OCI-LY1 (cell line): ENCODE results near the gene SPPL3.

Experiments
- EZH2 ChIP-seq: fragments of 200-600 bp; sonication (generic), shearing (Covaris generic); IDR thresholded peaks from 2 replicates; pipeline ENCODE4 v1.8.0; 2017; ENCODE audit warnings: borderline replicate concordance, mixed run types, mild to moderate bottlenecking, antibody characterized with exemption, low read length, moderate library complexity, mixed read lengths
- TF ChIP-seq, protein P1 (sequence below): fragments of 200-600 bp; sonication (generic), shearing (Covaris generic); IDR thresholded peaks from 2 replicates; pipeline ENCODE4 v1.5.1; 2017; ENCODE audit warnings: mild to moderate bottlenecking, antibody characterized with exemption, low read length, moderate library complexity, mixed read lengths

DNA sequence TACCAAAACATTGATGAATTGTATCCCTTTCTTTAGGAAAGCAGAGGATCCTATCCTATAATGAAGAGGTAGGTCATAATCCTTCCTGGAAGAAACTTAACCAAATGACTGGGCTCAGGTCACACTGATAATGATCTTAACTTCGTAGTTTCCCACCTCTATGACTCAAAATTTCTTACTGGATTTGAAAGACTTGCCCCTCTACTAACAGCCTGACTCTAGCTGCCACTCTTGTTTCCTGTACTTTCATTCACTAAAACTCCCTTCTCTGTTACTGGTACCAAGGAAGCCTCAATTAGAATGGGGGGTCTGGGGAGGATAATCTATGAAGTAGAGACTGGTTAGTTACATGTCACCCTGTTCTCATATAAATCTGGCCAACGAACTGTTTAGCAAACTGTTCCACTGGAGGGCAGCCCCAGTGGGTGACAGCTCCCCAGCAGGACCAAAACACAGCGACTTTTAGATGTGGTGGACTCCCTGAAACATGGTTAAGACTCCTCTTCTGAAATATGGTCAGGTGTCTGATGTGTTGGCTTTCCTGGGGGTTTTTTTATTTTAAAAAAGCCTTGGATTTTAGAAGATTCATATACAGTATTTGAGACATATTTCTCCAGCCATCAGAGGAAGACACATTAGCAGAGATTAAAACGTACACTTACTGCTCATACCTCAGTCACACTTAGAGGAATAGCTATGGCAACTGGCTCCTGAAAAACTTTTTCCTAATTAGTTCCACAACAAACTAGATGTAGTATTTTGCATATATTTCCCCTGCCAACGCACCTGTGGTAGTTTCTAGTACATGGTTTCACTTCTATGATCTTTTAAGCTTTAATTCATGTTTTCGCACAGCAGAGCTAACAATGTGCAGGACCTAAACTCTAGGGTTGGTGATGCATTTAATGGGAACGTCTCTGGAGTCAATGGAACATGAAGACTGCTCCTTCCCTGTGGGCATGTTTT lies 106.2 kb downstream of the SPPL3 start:
- TF ChIP-seq, protein P1, sequence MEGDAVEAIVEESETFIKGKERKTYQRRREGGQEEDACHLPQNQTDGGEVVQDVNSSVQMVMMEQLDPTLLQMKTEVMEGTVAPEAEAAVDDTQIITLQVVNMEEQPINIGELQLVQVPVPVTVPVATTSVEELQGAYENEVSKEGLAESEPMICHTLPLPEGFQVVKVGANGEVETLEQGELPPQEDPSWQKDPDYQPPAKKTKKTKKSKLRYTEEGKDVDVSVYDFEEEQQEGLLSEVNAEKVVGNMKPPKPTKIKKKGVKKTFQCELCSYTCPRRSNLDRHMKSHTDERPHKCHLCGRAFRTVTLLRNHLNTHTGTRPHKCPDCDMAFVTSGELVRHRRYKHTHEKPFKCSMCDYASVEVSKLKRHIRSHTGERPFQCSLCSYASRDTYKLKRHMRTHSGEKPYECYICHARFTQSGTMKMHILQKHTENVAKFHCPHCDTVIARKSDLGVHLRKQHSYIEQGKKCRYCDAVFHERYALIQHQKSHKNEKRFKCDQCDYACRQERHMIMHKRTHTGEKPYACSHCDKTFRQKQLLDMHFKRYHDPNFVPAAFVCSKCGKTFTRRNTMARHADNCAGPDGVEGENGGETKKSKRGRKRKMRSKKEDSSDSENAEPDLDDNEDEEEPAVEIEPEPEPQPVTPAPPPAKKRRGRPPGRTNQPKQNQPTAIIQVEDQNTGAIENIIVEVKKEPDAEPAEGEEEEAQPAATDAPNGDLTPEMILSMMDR, result peak; percentile 24; the same call in 1 of the 2 replicates
- no peak for TF ChIP-seq EZH2
